CD14-positive monocyte (primary cell): ENCODE results near the gene R3HCC1L. TPM values are rescaled to one million over a fixed set of nuclear protein-coding genes. Genes with fewer than 3 reads are reported as not detected.

Experiments used
- DNase-seq, 3 donors: peaks; one replicate each; pipeline ENCODE4 v3.0.0-alpha.2; 2011 to 2022
- H2AFZ ChIP-seq: 2 replicates; pipeline ENCODE4 v1.6.0; 2012; ENCODE audit warnings: mild to moderate bottlenecking, low read depth, low read length, inconsistent platforms; ENCODE audit not compliant: insufficient read depth, poor library complexity, severe bottlenecking
- H3K27ac ChIP-seq, 2 donors: 1 replicate in 1 of 2; 2 replicates in 1 of 2; pipeline ENCODE4 v1.5.1; 2012 to 2013; ENCODE audit warnings: low read length in 2 of 2, control low read depth in 1 of 2, inconsistent platforms in 1 of 2, low read depth in 1 of 2, mild to moderate bottlenecking in 1 of 2
- H3K27me3 ChIP-seq, 2 donors: one replicate each; pipeline versions ENCODE4 v1.6.0 to v1.6.1; 2011 to 2013; ENCODE audit warnings: low read length in 2 of 2; ENCODE audit not compliant: control insufficient read depth in 2 of 2, insufficient read depth in 2 of 2
- H3K36me3 ChIP-seq, 2 donors: replicated peaks in 1 of 2; 1 replicate in 1 of 2; 2 replicates in 1 of 2; pipeline versions ENCODE4 v1.5.1 to v1.6.1; 2012 to 2013; ENCODE audit warnings: low read length in 2 of 2, control low read depth in 1 of 2, inconsistent platforms in 1 of 2, mild to moderate bottlenecking in 1 of 2; ENCODE audit not compliant: insufficient read depth in 2 of 2, control insufficient read depth in 1 of 2
- H3K4me1 ChIP-seq, 2 donors: 1 replicate in 1 of 2; 2 replicates in 1 of 2; pipeline versions ENCODE4 v1.5.1 to v1.6.1; 2012 to 2013; ENCODE audit warnings: low read length in 2 of 2, control low read depth in 1 of 2, inconsistent platforms in 1 of 2, mild to moderate bottlenecking in 1 of 2, moderate library complexity in 1 of 2; ENCODE audit not compliant: insufficient read depth in 2 of 2, control insufficient read depth in 1 of 2
- H3K4me2 ChIP-seq: replicated peaks from 2 replicates; pipeline ENCODE3; 2012; ENCODE audit warnings: low read length, moderate library complexity, mild to moderate bottlenecking; ENCODE audit not compliant: poor library complexity, severe bottlenecking; ENCODE audit errors: extremely low read depth
- H3K4me3 ChIP-seq, 3 experiments: fragments of 200-600 bp in 1 of 3; sonication (generic) in 1 of 3; replicated peaks in 1 of 3; 1 replicate in 2 of 3; 2 replicates in 1 of 3; pipeline ENCODE4 v1.5.1; 2011 to 2013; ENCODE audit warnings: low read length in 3 of 3, mild to moderate bottlenecking in 3 of 3, control low read depth in 2 of 3, low read depth in 2 of 3, inconsistent platforms in 1 of 3, moderate library complexity in 1 of 3
- H3K79me2 ChIP-seq: 2 replicates; pipeline ENCODE4 v1.6.0; 2012; ENCODE audit warnings: mild to moderate bottlenecking, control low read depth, inconsistent platforms, low read length, moderate library complexity; ENCODE audit not compliant: insufficient read depth
- H3K9ac ChIP-seq: 2 replicates; pipeline ENCODE4 v1.6.0; 2017; ENCODE audit warnings: low read length, mild to moderate bottlenecking; ENCODE audit not compliant: insufficient read depth, poor library complexity, severe bottlenecking
- H3K9me3 ChIP-seq, 2 donors: replicated peaks in 1 of 2; 1 replicate in 1 of 2; 2 replicates in 1 of 2; pipeline versions ENCODE4 v1.5.1 to v1.6.1; 2012 to 2013; ENCODE audit warnings: low read length in 2 of 2, control low read depth in 1 of 2; ENCODE audit not compliant: control insufficient read depth in 1 of 2, insufficient read depth in 1 of 2
- H4K20me1 ChIP-seq: 2 replicates; pipeline ENCODE4 v1.6.0; 2012; ENCODE audit warnings: mild to moderate bottlenecking, low read length, control low read depth, moderate library complexity; ENCODE audit not compliant: insufficient read depth
- H3K27ac Mint-ChIP-seq, 7 donors: one replicate each; pipeline ENCODE4 v1.8.0; 2020; ENCODE audit warnings: mild to moderate bottlenecking in 7 of 7, mixed read lengths in 7 of 7, moderate library complexity in 6 of 7, inconsistent platforms in 2 of 7
- H3K27me3 Mint-ChIP-seq, 3 donors: one replicate each; pipeline ENCODE4 v1.8.0; 2021 to 2022; ENCODE audit warnings: low read depth in 3 of 3, mild to moderate bottlenecking in 3 of 3, mixed read lengths in 3 of 3, moderate library complexity in 3 of 3, inconsistent platforms in 1 of 3
- H3K36me3 Mint-ChIP-seq, 2 donors: one replicate each; pipeline ENCODE4 v1.8.0; 2020; ENCODE audit warnings: mixed read lengths in 2 of 2, inconsistent platforms in 1 of 2, mild to moderate bottlenecking in 1 of 2
- H3K4me1 Mint-ChIP-seq: one replicate; pipeline ENCODE4 v1.8.0; 2020; ENCODE audit warnings: mild to moderate bottlenecking, mixed read lengths
- H3K4me3 Mint-ChIP-seq, 2 donors: one replicate each; pipeline ENCODE4 v1.8.0; 2020; ENCODE audit warnings: mild to moderate bottlenecking in 2 of 2, mixed read lengths in 2 of 2, moderate library complexity in 1 of 2
- H3K9me3 Mint-ChIP-seq, 7 donors: one replicate each; pipeline ENCODE4 v1.8.0; 2020 to 2022; ENCODE audit warnings: mixed read lengths in 7 of 7, mild to moderate bottlenecking in 6 of 7, moderate library complexity in 6 of 7, inconsistent platforms in 2 of 7
- CTCF ChIP-seq: fragments of 200-600 bp; IDR thresholded peaks from one replicate; pipeline ENCODE4 v1.8.0; 2022; ENCODE audit warnings: antibody characterized with exemption, mild to moderate bottlenecking
- WGBS: methylation state at CpG from one replicate; pipeline ENCODE4 v1.1.5; 2013; ENCODE audit warnings: missing lambda C conversion rate; ENCODE audit not compliant: insufficient coverage; 5-methylcytosine and 5-hydroxymethylcytosine counted together
- intact Hi-C, 2 donors: fragments of 100-400 bp; cut with micrococcal nuclease; formaldehyde crosslinking; loops; one replicate each; pipeline versions ENCODE4 v1.15.0 to v1.15.1; 2023
- polyA plus RNA-seq, 3 donors: library from polyadenylated mRNA; depleted of rRNA in 1 of 3; unstranded in 2 of 3; stranded (reverse) in 1 of 3; fragments of 300-500 nt in 2 of 3; fragments of >200 nt in 1 of 3; fragmentation: Illumina TruSeq in 2 of 3; gene quantifications; 1 replicate in 2 of 3; 2 replicates in 1 of 3; pipeline ENCODE4 v1.2.3, GENCODE V29; 2012 to 2021

R3HCC1L gene
- polyA plus RNA-seq, 3 donors = 2.6 to 13.8 (median 2.7) TPM

GRCh38 chr10:98270786-98271185 lies 136.3 kb downstream of the R3HCC1L start:
- H3K4me3 Mint-ChIP-seq = no peak overlapping the region
- peaks cover 0 to 4% of the 10 kb centered on the region in 2 donors for H3K9me3 ChIP-seq
- H3K27ac ChIP-seq = no peak overlapping the region
- H4K20me1 ChIP-seq = no peaks in the 10 kb centered on the region
- no peak overlapping the region for H3K4me2 ChIP-seq
- no peaks in the 10 kb centered on the region for H3K36me3 ChIP-seq
- no peak for TF ChIP-seq CTCF
- no peak overlapping the region for H3K9ac ChIP-seq
- H3K4me1 Mint-ChIP-seq = peaks cover 9% of the 10 kb centered on the region
- WGBS = 95% methylated on average over 2 of the region's 2 CpGs
- DNase-seq = no peak
- H3K27me3 ChIP-seq = peaks cover 13 to 38% of the 10 kb centered on the region in 2 donors
- peaks cover 0 to 3% of the 10 kb centered on the region in 2 donors for H3K36me3 Mint-ChIP-seq
- peaks cover 0 to 10% (median 2%) of the 10 kb centered on the region in 7 donors for H3K9me3 Mint-ChIP-seq
- intact Hi-C loops = no loop called here
- H3K4me1 ChIP-seq = peaks cover 7 to 8% of the 10 kb centered on the region in 2 donors
- H3K27me3 Mint-ChIP-seq = peaks cover 40 to 67% (median 48%) of the 10 kb centered on the region in 3 donors
- no peaks in the 10 kb centered on the region for H3K79me2 ChIP-seq
- H2AFZ ChIP-seq = no peak overlapping the region
- no peak overlapping the region for H3K4me3 ChIP-seq
- no peak overlapping the region for H3K27ac Mint-ChIP-seq

GRCh38 chr10:98272245-98272644 lies 137.8 kb downstream of the R3HCC1L start:
- peaks cover 0 to 3% of the 10 kb centered on the region in 2 donors for H3K36me3 Mint-ChIP-seq
- no peak overlapping the region for H3K4me3 Mint-ChIP-seq
- intact Hi-C loops = no loop called here
- H3K4me1 Mint-ChIP-seq = peaks cover 13% of the 10 kb centered on the region
- Histone ChIP-seq H3K36me3 (no peaks in the 10 kb centered on the region), H3K9me3 (peaks cover 0 to 4% of the 10 kb centered on the region in 2 donors), H3K27me3 (peaks cover 11 to 29% of the 10 kb centered on the region in 2 donors), H3K4me3 (no peak overlapping the region), H3K27ac (no peak overlapping the region), H3K79me2 (no peaks in the 10 kb centered on the region), H3K4me2 (no peak overlapping the region), H3K4me1 (peaks cover 7 to 8% of the 10 kb centered on the region in 2 donors), H2AFZ (no peak overlapping the region), H3K9ac (no peak overlapping the region), H4K20me1 (no peaks in the 10 kb centered on the region)
- TF ChIP-seq CTCF = no peak
- H3K27me3 Mint-ChIP-seq = peaks cover 33 to 54% (median 38%) of the 10 kb centered on the region in 3 donors
- DNase-seq = no peak
- 84% methylated on average over 7 of the region's 8 CpGs for WGBS
- H3K27ac Mint-ChIP-seq = no peak overlapping the region
- peaks cover 0 to 10% (median 4%) of the 10 kb centered on the region in 7 donors for H3K9me3 Mint-ChIP-seq
